Renal pelvis (tissue), 12 donors: Measurements from ENCODE around the gene KCNE3. TPM values are rescaled to one million over a fixed set of nuclear protein-coding genes. Genes with fewer than 3 reads are reported as not detected.

Experiments
- DNase-seq: peaks from one replicate; pipeline ENCODE4 v3.0.0-alpha.2; 2013
- long read RNA-seq, 16 experiments: transcript quantifications; one replicate each; lab custom pipeline, GENCODE V29; 2026
- polyA plus RNA-seq, 3 donors: library from polyadenylated mRNA; unstranded; fragments of 120-200 nt; gene quantifications; one replicate each; pipeline ENCODE4 v1.2.1, GENCODE V29; 2013; ENCODE audit not compliant: insufficient read length in 3 of 3

The KCNE3 gene, protein sequence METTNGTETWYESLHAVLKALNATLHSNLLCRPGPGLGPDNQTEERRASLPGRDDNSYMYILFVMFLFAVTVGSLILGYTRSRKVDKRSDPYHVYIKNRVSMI
- polyA plus RNA-seq = 10 to 100 TPM; 29.0 to 36.6 (median 35.0) TPM
- long read RNA-seq, donor 1, transcript KCNE3-201 (3 exons, 3,143 nt) = major isoform, 7 of 10 reads
- long read RNA-seq, donor 1, partial matches to known transcripts = 0 of 10 reads
- long read RNA-seq, donor 1, other reads (novel, unspliced or antisense) = 0 of 10 reads
- long read RNA-seq, donor 2, partial matches to known transcripts = 0 of 2 reads
- long read RNA-seq, donor 2, other reads (novel, unspliced or antisense) = 0 of 2 reads
- long read RNA-seq, donor 3, transcript KCNE3-201 (3 exons, 3,143 nt) = major isoform, 6 of 7 reads
- long read RNA-seq, donor 3, partial matches to known transcripts = 0 of 7 reads
- long read RNA-seq, donor 3, other reads (novel, unspliced or antisense) = 0 of 7 reads
- long read RNA-seq, donor 4, partial matches to known transcripts = 0 of 5 reads
- long read RNA-seq, donor 4, other reads (novel, unspliced or antisense) = 0 of 5 reads
- long read RNA-seq, donor 5, partial matches to known transcripts = 0 of 1 reads
- long read RNA-seq, donor 5, other reads (novel, unspliced or antisense) = 0 of 1 reads
- long read RNA-seq, donor 6, partial matches to known transcripts = 0 of 5 reads
- long read RNA-seq, donor 6, other reads (novel, unspliced or antisense) = 0 of 5 reads
- long read RNA-seq, donor 7, transcript KCNE3-201 (3 exons, 3,143 nt) = major isoform, 5 of 8 reads
- long read RNA-seq, donor 7, partial matches to known transcripts = 0 of 8 reads
- long read RNA-seq, donor 7, other reads (novel, unspliced or antisense) = 0 of 8 reads
- long read RNA-seq, donor 8 = 0 reads
- long read RNA-seq, donor 9, transcript KCNE3-201 (3 exons, 3,143 nt) = major isoform, 6 of 12 reads
- long read RNA-seq, donor 9, partial matches to known transcripts = 5 of 12 reads
- long read RNA-seq, donor 9, other reads (novel, unspliced or antisense) = 0 of 12 reads
- long read RNA-seq, donor 10, partial matches to known transcripts = 0 of 2 reads
- long read RNA-seq, donor 10, other reads (novel, unspliced or antisense) = 0 of 2 reads
- long read RNA-seq, donor 11, partial matches to known transcripts = 0 of 4 reads
- long read RNA-seq, donor 11, other reads (novel, unspliced or antisense) = 0 of 4 reads
- long read RNA-seq, donor 12, transcript KCNE3-201 (3 exons, 3,143 nt) = major isoform, 6 of 9 reads
- long read RNA-seq, donor 12, partial matches to known transcripts = 0 of 9 reads
- long read RNA-seq, donor 12, other reads (novel, unspliced or antisense) = 0 of 9 reads
- long read RNA-seq, donor 13, partial matches to known transcripts = 0 of 3 reads
- long read RNA-seq, donor 13, other reads (novel, unspliced or antisense) = 0 of 3 reads
- long read RNA-seq, donor 14 = 0 reads
- long read RNA-seq, donor 15, transcript KCNE3-201 (3 exons, 3,143 nt) = major isoform, 14 of 18 reads
- long read RNA-seq, donor 15, partial matches to known transcripts = 0 of 18 reads
- long read RNA-seq, donor 15, other reads (novel, unspliced or antisense) = 0 of 18 reads
- long read RNA-seq, donor 16, transcript KCNE3-201 (3 exons, 3,143 nt) = major isoform, 7 of 8 reads
- long read RNA-seq, donor 16, partial matches to known transcripts = 0 of 8 reads
- long read RNA-seq, donor 16, other reads (novel, unspliced or antisense) = 0 of 8 reads

DNA sequence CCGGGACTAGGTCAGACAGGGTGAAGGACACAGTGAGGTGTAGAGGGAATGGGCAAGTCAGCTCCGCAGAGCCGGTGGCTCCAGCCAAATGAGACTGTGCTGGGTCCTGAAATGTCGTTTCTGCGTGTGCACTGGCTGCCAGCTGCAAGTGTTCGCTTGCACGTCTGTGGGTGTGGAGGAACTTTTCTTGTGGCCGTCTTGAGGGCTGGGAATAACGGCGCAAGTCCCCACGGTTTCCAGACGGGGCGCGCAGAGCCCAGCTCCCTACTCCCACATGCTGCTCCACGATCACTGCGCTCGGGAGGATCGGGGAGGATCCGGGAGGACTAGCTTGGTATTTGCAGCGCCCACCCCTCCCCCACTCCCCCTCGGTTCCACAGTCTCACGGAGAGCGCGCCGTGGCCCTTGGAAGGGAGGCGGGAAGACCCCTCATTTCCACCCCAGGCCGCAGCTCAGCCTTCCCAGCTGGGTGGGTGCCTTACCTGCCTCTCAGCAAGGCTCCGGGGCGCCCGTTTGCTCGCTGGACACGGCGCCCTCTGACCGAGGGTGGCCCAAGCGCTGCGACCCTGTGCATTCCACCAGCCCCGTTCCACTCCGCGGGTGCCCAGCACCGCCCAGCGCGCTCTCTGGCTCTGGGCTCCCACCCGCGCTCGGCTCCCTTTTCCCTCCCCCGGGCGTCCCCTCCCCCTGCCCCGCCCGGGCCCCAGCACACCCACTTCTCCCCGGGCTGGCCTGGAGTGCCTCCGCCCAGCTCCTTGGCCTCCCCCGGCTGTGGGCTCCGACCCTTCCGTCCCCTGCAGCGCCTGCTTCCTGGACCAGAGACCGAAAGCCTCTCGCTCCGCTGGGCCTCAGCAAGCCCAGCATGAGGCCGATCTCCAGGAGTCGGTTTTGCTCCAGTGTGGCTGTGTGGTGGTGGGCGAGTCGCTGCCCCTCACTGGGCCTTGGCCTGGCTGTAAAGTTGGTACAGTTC lies at the start of gene KCNE3:
Gene KCNE3, minus strand, starts transcription at position 634 of the 970 bp plus-strand sequence. CDS start 9,986 bp downstream, outside the sequence.
- peak; percentile 51 for DNase-seq

GRCh38 chr11:74507582-74507981 lies 40.2 kb upstream of the KCNE3 start:
- DNase-seq = no peak

- DNase-seq = no peak
These were observed 39.5 kb upstream of the KCNE3 start for GRCh38 chr11:74506823-74507222.

DNA sequence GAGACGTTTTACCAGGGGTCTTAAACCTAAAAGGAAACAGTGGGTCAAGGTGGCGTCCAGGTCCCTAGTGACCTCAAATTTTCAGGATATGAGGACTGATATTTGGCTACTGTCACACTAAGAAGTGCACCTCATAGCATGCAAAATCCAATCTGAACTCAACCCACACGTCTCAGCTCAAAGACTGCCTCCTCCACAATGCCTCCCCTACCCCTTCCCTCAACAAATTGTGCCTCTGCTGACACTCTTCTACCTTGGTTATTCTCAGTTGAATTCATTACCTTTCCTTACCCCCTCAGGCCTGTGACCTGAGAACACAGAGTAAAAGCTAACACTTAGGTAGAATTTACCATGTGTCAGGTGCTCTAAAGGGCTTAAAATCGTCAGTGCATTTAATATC lies 38.6 kb upstream of the KCNE3 start:
- no peak for DNase-seq

DNA sequence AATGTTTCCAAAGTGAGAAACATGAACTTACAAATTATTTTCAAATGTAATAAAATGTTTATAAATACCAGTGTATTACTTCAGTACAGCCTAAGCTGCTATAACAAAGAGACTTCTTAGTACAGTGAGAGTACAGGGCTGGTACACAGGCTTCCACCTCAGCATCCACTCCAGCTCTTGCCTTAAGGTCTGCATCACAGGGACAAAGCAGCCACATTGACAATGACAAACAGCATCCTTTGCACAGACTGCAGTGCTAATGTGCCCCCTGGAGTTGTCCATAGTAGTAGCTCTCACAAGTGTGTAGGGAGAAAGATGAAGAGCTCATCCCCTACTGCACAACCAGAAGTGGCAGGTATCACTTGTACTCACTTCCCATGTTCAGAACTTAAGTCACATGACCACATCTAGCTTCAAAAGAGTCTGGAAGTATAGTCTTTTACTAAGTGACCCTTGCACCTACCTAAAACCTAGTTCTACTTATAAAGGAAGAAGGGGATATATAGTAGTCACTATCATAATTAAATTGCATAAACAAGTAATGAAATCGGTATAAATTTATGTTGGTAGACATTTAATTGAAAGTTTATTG lies 36.8 kb upstream of the KCNE3 start:
- DNase-seq = no peak

DNA sequence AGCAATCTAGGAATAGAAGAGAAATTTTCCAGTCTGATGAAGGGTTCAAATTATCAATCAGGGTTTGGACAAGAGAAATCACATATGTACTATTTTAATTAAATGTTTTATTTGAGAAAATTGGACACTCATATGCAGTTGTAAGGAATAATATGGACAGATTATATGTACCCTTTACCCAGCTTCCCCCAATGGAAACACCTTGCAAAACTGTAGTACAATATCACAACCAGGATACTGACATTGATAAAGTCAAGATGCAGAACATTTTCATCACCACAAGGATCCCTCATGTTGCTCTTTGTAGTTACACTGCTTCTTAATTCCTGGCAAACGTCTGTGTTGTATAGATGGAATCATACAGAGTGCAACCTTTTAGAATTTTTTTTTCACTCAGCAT lies 27.6 kb upstream of the KCNE3 start:
- no peak for DNase-seq

DNA sequence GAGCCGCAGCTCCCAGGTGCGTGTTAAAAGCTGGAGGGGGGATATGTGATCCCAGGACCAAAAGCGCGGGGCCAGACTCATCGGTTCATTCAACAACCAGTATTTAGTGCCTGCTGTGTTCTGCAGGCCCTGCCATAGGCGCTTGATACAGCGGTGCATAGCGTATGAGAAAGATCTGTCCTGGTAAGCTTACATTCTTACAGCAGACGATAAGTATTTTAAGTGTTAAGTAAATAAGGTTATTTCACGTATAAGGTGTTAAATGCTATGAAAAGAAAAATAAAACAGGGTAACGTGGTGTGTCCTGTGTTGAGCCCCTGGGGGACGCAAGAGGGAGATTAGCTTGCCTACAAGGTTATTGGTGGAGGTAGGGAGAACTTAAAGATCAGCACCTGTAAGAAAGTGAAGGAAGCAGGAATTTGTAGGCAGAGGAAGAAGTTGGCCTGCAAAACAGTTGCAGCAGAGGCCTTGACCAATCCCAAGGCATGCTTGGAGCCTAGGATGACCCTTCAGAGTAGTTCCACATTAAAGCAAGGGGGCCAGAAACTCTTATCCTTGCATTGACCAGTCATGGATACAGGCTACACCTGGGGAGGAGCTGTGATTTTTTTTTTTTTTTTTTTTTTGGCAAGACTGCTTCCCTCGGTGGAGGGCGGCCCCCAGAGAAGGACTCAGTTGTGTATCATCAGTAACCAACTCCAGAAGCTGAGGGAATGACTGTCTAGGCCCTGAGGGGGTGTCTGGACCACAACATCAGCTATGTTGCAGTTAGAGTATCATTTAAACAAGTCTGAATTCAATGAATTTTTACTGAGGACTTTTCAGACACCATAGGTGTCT lies 26.7 kb upstream of the KCNE3 start:
- no peak for DNase-seq

DNA sequence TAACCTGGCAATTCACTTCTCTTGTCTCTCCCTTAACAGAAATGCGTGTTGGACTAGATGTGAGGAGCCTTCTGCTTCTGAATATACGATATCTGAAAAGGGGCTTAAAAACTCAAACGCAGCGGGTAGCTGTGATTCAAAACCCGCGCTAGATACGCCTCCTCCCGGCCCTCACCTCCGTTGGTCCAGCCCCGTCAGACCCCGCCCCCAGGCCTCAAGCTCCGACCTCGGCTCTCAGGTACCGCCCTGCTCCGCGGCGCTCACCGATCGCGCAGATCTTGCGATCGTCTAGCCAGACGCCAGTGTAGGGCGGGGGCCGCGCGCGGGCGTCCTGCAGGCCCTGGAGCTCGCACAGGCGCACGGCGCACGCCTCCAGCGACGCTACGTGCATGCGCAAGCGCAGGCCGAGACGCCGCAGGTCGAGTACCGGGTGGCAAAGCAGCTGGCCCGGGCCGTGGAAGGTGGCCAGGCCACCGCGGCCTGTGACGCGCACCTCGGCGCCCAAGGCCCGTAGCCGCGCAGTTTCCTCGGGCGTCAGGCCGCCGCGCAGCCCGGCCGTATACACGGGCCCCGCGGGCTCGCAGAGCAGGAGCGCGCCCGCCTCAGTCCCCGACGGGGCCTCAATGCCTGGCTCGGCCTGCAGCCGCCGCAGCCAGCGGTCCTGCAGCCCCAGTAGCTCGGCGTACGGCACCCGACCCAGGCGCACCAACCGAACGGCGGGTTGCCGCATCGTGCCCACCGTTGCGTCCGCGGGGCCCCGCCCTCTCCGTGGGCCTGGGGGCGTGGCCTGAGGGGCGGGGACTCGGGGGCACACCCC lies 25.8 kb upstream of the KCNE3 start, which contains the start of gene LIPT2:
Gene LIPT2, minus strand, starts transcription at position 751 of the 817 bp plus-strand sequence. Its CDS starts 21 bp downstream, at position 730.
- DNase-seq = peak; percentile 97

DNA sequence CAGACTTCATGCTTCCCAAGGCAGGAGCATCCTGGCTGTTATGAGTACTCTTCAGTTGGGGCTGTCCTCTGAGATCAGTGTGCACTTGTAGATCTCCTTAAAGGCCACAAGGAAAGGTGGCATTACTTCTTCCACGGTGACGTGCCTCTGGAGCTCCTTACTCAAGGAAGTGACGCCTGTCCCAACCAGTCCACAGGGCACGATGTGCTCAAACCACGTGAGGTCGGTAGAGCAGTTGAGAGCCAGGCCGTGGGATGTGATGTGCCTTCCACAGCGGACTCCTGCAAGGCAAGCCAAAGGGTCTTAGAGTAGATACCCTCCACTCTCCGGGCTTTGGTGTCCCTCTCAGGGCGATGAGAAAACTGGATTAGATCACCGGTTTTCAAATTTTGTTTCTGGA lies 24.7 kb upstream of the KCNE3 start:
- DNase-seq = no peak

GRCh38 chr11:74490941-74491340 lies 23.6 kb upstream of the KCNE3 start:
- DNase-seq = no peak

- DNase-seq = no peak
These were observed 20.5 kb upstream of the KCNE3 start for GRCh38 chr11:74487875-74488274.

GRCh38 chr11:74485868-74486267 lies 18.5 kb upstream of the KCNE3 start:
- DNase-seq = no peak

- no peak for DNase-seq
These were observed 13.5 kb upstream of the KCNE3 start for GRCh38 chr11:74480688-74481417.

GRCh38 chr11:74479732-74480123 lies 12.4 kb upstream of the KCNE3 start:
- DNase-seq = no peak

GRCh38 chr11:74478877-74479731 lies 11.8 kb upstream of the KCNE3 start:
- no peak for DNase-seq

GRCh38 chr11:74476536-74476935 lies 9.2 kb upstream of the KCNE3 start:
- DNase-seq = no peak
